ENCODE data around the gene KLF6.

DNA sequence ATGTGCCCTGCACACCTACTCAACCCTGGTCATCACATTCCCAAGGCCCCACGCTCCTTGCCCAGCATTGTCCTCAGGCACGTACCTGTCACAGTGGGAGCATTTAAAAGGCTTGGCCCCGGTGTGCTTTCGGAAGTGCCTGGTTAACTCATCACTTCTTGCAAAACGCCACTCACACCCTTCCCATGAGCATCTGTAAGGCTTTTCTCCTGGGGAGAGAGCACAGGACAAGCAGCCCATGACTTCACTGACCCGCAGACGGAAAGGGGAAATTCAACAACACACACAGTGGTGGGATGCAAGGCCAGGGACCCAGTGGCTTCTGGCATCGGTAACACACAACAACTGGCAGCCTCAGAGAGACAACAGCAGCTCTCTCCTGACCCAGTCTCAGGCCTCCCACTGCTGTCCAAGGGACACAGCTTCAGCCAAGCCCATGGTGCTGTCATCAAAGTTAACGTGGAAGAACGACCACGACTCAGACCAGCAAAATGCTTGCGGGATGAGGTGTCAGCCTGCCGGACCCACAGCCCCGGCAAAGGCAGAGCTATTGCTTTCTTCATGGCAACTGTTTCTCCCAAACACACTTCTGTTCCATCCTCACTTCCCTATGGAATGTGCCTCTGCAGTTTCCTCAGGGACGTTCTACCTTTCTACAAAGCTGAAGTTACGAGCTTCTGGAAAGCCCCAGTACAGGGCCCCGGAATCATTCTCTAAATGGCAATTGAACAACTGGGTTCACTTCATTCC, 4.8 kb downstream of the KLF6 start:
- TF ChIP-seq, protein P1, sequence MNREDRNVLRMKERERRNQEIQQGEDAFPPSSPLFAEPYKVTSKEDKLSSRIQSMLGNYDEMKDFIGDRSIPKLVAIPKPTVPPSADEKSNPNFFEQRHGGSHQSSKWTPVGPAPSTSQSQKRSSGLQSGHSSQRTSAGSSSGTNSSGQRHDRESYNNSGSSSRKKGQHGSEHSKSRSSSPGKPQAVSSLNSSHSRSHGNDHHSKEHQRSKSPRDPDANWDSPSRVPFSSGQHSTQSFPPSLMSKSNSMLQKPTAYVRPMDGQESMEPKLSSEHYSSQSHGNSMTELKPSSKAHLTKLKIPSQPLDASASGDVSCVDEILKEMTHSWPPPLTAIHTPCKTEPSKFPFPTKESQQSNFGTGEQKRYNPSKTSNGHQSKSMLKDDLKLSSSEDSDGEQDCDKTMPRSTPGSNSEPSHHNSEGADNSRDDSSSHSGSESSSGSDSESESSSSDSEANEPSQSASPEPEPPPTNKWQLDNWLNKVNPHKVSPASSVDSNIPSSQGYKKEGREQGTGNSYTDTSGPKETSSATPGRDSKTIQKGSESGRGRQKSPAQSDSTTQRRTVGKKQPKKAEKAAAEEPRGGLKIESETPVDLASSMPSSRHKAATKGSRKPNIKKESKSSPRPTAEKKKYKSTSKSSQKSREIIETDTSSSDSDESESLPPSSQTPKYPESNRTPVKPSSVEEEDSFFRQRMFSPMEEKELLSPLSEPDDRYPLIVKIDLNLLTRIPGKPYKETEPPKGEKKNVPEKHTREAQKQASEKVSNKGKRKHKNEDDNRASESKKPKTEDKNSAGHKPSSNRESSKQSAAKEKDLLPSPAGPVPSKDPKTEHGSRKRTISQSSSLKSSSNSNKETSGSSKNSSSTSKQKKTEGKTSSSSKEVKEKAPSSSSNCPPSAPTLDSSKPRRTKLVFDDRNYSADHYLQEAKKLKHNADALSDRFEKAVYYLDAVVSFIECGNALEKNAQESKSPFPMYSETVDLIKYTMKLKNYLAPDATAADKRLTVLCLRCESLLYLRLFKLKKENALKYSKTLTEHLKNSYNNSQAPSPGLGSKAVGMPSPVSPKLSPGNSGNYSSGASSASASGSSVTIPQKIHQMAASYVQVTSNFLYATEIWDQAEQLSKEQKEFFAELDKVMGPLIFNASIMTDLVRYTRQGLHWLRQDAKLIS (CRISPR knock-in tag; IDR thresholded peaks at IDR 0.05; ENCODE audit: borderline replicate concordance): no peak
- TF ChIP-seq ZNF138 (CRISPR knock-in tag; conservative IDR thresholded peaks at IDR 0.05): no peak
- TF ChIP-seq, protein P2, sequence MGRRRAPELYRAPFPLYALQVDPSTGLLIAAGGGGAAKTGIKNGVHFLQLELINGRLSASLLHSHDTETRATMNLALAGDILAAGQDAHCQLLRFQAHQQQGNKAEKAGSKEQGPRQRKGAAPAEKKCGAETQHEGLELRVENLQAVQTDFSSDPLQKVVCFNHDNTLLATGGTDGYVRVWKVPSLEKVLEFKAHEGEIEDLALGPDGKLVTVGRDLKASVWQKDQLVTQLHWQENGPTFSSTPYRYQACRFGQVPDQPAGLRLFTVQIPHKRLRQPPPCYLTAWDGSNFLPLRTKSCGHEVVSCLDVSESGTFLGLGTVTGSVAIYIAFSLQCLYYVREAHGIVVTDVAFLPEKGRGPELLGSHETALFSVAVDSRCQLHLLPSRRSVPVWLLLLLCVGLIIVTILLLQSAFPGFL (CRISPR knock-in tag; IDR thresholded peaks at IDR 0.05; ENCODE audit: borderline replicate concordance): no peak
- TF ChIP-seq PRRX2 (CRISPR knock-in tag; IDR thresholded peaks at IDR 0.05): no peak
- TF ChIP-seq, protein P3, sequence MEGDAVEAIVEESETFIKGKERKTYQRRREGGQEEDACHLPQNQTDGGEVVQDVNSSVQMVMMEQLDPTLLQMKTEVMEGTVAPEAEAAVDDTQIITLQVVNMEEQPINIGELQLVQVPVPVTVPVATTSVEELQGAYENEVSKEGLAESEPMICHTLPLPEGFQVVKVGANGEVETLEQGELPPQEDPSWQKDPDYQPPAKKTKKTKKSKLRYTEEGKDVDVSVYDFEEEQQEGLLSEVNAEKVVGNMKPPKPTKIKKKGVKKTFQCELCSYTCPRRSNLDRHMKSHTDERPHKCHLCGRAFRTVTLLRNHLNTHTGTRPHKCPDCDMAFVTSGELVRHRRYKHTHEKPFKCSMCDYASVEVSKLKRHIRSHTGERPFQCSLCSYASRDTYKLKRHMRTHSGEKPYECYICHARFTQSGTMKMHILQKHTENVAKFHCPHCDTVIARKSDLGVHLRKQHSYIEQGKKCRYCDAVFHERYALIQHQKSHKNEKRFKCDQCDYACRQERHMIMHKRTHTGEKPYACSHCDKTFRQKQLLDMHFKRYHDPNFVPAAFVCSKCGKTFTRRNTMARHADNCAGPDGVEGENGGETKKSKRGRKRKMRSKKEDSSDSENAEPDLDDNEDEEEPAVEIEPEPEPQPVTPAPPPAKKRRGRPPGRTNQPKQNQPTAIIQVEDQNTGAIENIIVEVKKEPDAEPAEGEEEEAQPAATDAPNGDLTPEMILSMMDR (IDR thresholded peaks at IDR 0.05): no peak
- TF ChIP-seq, protein P4, sequence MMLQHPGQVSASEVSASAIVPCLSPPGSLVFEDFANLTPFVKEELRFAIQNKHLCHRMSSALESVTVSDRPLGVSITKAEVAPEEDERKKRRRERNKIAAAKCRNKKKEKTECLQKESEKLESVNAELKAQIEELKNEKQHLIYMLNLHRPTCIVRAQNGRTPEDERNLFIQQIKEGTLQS (CRISPR knock-in tag; conservative IDR thresholded peaks at IDR 0.05): no peak
- no peak for TF ChIP-seq NR1H2 (CRISPR knock-in tag; IDR thresholded peaks at IDR 0.05)
- no peak for TF ChIP-seq KAT7 (CRISPR knock-in tag; IDR thresholded peaks at IDR 0.05; ENCODE audit: borderline replicate concordance)
